Cerebellar nuclear complex (tissue), 1 donor: ENCODE data around the gene SMARCC1.
A peak's percentile ranks its signal among the peaks of the same experiment; 100 is the strongest.
"Not testable (repeated sequence)": the region's sequence is repeated elsewhere in the genome, so short reads cannot be mapped to it uniquely, and the experiment has no call there.

Source experiments
- DNase-seq, 2 experiments: peaks; one replicate each; lab custom pipeline; 2025; lab: John Stamatoyannopoulos, UW

Gene SMARCC1

DNA sequence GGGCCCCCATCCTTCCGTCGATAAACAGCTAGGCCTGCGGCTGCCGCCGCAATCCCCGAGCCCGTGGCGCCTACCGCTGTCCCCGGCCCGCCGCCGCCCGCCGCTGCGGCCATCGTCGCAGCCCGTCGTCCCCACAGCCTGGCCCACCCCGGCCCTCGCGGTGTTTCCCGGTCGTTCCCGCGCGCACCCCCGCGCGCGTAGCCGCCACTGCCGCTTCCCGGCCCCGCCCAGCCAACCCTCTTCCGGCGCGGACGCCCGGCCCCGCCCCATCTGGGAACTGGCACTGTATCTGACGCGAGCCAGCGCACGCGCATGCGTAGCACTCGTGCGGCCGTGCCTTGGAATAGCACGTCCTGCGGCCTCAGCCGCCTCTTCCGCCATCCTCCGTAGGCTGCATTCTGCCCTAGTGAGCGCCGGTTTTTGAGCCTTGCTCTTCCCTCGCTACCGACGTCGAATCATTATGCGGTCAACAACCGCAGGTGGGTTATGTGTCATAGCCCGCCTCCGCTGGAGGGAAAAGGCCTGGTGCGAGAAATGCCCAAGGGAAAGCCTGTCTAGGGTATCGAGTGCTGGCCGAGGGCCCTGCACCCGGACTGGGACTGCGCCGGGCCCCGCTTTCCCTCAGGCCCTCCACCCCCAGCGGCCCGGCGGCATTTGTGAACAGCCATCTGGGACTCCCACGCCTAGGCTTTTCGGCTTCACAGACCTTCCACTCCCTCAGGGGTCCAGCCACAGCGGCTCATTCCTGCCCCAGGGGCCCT lies at the start of gene SMARCC1:
SMARCC1 (minus strand) TSS at position 209 of the 761 bp plus-strand sequence; CDS start at position 113, 96 bp downstream.
- peak; percentile 40 to 84 for DNase-seq

DNA sequence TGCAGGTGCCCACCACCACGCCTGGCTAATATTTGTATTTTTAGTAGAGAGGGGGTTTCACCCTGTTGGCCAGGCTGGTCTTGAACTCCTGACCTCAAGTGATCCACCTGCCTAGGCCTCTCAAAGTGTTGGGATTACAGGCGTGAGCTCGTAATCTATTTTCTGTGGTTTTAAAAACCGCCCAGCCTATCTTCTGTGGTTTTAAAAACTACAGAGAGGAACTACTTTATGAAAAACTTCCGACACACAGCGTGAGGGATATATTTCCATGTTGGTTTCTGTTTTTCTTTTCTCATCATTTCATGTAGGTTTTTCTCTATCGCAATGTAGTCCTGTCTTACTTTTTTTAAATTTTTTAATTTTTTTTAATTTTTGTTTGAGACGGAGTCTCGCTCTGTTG lies 47.8 kb upstream of the SMARCC1 start:
- DNase-seq: not testable (repeated sequence)

DNA sequence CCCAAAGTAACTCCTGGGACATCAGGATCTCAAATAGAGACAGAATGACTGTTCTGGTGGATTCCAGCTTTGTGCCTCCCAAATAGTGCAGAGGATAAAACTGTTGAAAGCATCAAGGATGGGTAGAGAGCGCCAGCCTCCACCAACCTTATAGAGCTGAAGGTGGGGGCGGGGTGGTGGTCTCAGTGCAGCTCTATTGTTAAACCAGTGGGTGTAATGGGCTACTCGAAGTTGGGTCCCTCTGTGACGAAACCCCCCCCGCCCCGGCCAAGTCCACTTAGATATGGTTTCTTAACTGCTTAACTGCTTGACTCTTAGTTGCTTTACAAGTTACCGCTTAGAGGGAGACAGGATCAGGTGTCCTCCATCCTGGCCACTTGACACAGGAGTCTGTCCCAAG lies 43.9 kb upstream of the SMARCC1 start:
- DNase-seq: no peak

- peak in 1 of 2 experiments; percentile 17 for DNase-seq
Measured at GRCh38 chr3:47824541-47825473, 43.1 kb upstream of the SMARCC1 start.

- no peak for DNase-seq
Measured at GRCh38 chr3:47817609-47818008, 35.9 kb upstream of the SMARCC1 start.

- DNase-seq: no peak
Measured at GRCh38 chr3:47813551-47814177, 32.0 kb upstream of the SMARCC1 start.

DNA sequence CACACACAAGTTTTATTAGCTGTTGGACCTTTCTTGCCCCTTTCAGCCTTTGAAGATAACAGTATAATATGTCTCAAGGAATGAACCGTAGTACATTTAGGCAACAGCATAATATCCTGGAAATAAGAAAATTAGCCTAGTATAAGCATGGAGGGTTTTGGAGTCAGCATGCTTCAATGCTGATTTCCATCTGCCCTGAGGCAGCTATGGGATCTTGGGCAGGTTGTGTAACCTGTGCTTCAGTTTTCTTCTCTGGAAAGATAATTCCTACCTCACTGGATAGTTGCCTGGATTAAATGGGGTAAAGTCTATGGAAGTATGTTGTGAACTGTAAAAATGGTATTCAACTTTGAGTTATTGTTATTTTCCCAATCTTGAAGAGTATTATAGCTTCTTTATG lies 22.9 kb upstream of the SMARCC1 start:
- DNase-seq: no peak

- no peak for DNase-seq
Measured at GRCh38 chr3:47803480-47804025, 21.9 kb upstream of the SMARCC1 start.

- DNase-seq: peak in 1 of 2 experiments; percentile 41
Measured at GRCh38 chr3:47802734-47803479, 21.2 kb upstream of the SMARCC1 start, which contains the start of gene DHX30. Gene DHX30 (plus strand): TSS chr3:47803138. CDS start chr3:47810684, 7,546 bp downstream.

GRCh38 chr3:47799733-47800132 lies 18.0 kb upstream of the SMARCC1 start:
- DNase-seq: no peak

GRCh38 chr3:47794544-47794943 lies 12.9 kb upstream of the SMARCC1 start:
- no peak for DNase-seq

DNA sequence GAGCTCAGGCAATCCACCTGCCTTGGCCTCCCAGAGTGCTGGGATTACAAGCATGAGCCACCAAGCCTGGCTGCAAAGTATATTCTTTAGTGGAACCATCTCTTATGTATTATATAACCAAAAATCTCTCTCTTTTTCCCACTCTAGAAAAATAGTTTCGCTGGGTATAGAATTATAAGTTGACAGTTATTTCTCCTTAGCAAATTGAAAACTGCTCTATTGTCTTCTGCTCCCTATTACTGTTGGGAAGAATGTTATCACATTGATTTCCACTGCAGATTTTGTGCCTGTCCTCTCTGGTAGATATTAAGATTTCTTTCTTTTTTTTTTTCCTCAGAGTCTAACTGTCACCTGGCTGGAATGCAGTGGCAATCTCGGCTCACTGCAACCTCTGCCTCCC lies 11.0 kb upstream of the SMARCC1 start:
- no peak for DNase-seq

GRCh38 chr3:47791193-47791855 lies 9.6 kb upstream of the SMARCC1 start:
- no peak for DNase-seq

- no peak for DNase-seq
Measured at GRCh38 chr3:47783673-47784072, 2.0 kb upstream of the SMARCC1 start.

DNA sequence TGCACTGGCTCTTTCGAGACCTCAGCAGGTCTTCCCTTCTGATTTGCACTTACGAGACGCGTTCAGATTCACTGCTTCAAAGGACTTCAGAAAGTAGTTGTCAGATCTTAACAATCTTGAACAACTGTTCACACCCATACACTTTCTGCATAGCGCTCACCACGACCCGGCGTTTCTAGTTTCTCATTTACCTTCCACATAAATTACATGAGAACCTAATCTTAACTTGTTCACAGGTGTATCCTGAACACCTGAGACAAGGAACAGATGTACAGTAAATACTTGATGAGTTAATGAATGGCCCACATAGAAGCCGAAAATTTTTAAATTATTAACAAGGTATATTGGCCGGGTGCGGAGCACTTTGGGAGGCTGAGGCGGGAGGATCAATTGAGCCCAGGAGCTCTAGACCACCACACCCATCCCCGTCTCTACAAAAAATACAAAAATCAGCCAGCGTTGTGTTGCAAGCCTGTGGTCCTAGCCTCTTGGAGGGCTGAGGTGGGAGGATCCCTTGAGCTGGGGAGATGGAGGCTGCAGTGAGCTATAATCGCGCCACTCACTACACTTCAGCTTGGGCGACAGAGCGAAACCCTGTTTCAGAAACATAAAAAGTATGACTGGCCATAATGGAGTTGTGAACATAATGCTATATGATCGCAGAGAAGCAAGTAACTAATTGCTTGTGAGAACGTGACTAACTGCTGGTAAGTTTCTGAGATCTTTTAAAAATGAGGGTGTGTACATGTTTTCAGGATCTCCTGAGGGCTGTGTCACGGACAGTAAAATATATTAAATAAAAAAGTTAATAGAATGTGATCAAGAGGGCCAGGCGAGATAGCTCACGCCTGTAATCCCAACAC lies 984 bp upstream of the SMARCC1 start:
- no peak for DNase-seq

- no peak for DNase-seq
Measured at GRCh38 chr3:47780741-47781684, 680 bp downstream of the SMARCC1 start.

- DNase-seq: no peak
Measured at GRCh38 chr3:47778746-47779145, 2.9 kb downstream of the SMARCC1 start.

- no peak for DNase-seq
Measured at GRCh38 chr3:47772788-47773187, 8.9 kb downstream of the SMARCC1 start.

DNA sequence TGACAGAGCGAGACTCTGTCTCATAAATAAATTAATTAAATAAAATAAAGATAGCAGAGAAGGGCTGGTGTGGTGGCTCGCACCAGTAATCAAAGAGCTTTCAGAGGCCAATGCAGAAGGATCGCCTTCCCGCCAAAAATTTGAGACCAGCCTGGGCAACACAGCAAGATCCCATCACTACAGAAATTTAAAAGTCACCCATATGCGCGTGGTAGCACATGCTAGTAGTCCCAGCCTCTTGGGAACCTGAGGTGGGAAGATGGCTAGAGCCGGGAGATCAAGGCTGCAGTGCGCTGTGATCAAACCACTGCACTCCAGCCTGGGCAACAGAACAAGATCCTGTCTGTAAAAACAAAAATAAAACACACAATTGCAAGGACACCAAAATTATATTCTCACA lies 9.6 kb downstream of the SMARCC1 start:
- DNase-seq: no peak
